ENCODE results near the gene DYNC2I2. TPM values are rescaled to one million over a fixed set of nuclear protein-coding genes. Genes with fewer than 3 reads are reported as not detected.

DYNC2I2 gene
- total and polyA plus RNA-seq, 4 donors = 23.0 to 65.3 (median 63.0) TPM

DNA sequence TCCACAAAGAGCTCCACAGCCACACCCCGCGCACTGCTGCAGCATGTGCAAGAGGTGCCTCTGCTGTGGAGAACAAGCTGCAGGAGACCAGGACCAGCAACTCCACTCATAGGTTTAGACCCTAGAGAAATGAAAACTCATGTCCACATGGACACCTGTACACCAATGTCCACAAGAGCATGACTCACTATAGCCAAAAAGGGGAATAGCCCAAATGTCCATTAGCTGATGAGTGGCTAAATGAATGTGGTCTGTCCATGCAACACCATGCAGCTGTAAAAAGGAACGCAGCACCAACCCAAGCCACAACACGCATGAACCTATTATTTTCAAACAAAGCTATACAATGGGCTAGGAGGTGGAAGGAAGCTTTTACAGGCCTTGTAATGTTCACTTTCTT lies 18.1 kb downstream of the DYNC2I2 start:
- WGBS (ENCODE audit: insufficient coverage) = 96% methylated on average over 2 of the region's 4 CpGs
- no peaks in the 10 kb centered on the region for H3K27me3 ChIP-seq (ENCODE audit: control insufficient read depth, insufficient read depth, low read length)
- peaks cover 63% of the 10 kb centered on the region for H3K36me3 ChIP-seq (ENCODE audit: control insufficient read depth, insufficient read depth, low read length)
- no peaks in the 10 kb centered on the region for H3K9me3 ChIP-seq (ENCODE audit: control insufficient read depth, insufficient read depth, low read length)
- DNase-seq (ENCODE audit: low read depth in 4 of 6, low spot score in 6 of 6) = no peak
- no peak overlapping the region for H3K27ac ChIP-seq (ENCODE audit: low read depth, low read length)
- H3K4me1 ChIP-seq (ENCODE audit: control insufficient read depth, insufficient read depth, low read length) = peaks cover 19% of the 10 kb centered on the region
- H3K4me3 ChIP-seq (ENCODE audit: low read depth, low read length) = no peak overlapping the region

DNA sequence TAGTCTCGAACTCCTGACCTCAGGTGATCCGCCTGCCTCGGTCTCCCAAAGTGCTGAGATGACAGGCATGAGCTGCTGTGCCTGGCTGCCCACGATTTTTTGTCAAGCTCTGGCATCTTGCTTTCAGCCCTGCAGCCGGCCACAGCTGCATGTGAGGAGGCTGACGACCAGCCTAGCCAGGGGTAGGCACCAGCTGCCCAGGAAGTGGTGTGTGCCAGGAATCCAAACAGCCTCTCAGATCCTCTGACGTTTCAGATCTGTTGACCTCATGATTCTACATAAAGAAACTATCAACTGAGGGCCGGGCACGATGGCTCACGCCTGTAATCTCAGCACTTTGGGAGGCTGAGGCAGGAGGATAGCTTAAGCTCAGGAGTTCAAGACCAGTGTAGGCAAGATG lies 19.0 kb downstream of the DYNC2I2 start:
- Histone ChIP-seq H3K4me1 (ENCODE audit: control insufficient read depth, insufficient read depth, low read length) (peaks cover 19% of the 10 kb centered on the region), H3K36me3 (ENCODE audit: control insufficient read depth, insufficient read depth, low read length) (peaks cover 71% of the 10 kb centered on the region), H3K27ac (ENCODE audit: low read depth, low read length) (no peak overlapping the region), H3K9me3 (ENCODE audit: control insufficient read depth, insufficient read depth, low read length) (no peaks in the 10 kb centered on the region), H3K27me3 (ENCODE audit: control insufficient read depth, insufficient read depth, low read length) (no peaks in the 10 kb centered on the region), H3K4me3 (ENCODE audit: low read depth, low read length) (no peak overlapping the region)
- 81% methylated on average over 5 of the region's 10 CpGs for WGBS (ENCODE audit: insufficient coverage)
- DNase-seq (ENCODE audit: low read depth in 4 of 6, low spot score in 6 of 6) = no peak

DNA sequence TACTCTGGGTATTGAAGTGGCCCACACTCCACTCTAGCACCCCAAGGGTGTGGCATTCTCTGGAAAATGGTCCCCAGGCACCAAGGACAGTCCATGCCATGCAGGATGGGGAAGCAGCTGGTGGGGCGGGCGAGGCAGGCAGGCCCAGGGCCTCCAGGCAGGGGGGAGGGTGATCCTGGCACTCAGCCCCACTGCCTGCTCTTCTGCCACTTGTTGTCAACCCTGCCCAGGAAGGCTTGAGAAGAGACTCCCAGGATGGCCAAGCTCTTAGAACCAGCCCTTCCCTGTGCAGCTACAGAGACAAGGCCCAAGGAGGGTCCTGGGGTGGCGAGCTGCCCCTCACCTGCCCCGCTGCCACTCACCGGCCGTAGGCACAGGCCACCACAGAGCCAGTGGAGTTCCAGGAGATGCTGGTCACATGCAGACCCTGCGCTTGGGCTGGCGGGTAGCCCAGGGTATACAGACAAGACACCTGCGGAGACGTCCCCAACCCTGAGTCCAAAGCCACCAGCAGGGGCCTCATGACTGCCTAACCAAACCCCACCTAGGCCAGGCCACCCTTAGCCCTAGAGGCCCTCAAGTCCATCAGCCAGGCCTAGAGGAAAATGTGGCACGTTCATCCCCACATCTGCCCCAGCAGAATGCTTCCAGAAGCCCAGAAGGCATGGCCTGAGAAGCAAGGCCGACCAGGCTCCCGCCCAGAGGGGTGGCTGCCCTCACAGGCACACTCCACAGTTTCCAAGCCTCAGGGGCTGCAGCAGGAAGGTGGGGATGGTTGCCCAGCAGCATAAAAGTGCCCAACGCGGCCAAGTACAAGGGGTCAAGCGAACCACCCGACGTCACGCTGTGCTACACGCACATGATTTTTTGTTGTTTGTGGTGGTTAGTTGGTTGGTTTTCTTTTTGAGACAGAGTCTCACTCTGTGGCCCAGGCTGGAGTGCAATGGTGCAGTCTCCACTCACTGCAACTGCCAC lies 19.8 kb downstream of the DYNC2I2 start:
- peaks cover 19% of the 10 kb centered on the region for H3K4me1 ChIP-seq (ENCODE audit: control insufficient read depth, insufficient read depth, low read length)
- H3K27ac ChIP-seq (ENCODE audit: low read depth, low read length) = no peak overlapping the region
- H3K27me3 ChIP-seq (ENCODE audit: control insufficient read depth, insufficient read depth, low read length) = no peaks in the 10 kb centered on the region
- no peaks in the 10 kb centered on the region for H3K9me3 ChIP-seq (ENCODE audit: control insufficient read depth, insufficient read depth, low read length)
- 82% methylated on average over 20 of the region's 20 CpGs for WGBS (ENCODE audit: insufficient coverage)
- peaks cover 79% of the 10 kb centered on the region for H3K36me3 ChIP-seq (ENCODE audit: control insufficient read depth, insufficient read depth, low read length)
- no peak for DNase-seq (ENCODE audit: low read depth in 4 of 6, low spot score in 6 of 6)
- H3K4me3 ChIP-seq (ENCODE audit: low read depth, low read length) = no peak overlapping the region

DNA sequence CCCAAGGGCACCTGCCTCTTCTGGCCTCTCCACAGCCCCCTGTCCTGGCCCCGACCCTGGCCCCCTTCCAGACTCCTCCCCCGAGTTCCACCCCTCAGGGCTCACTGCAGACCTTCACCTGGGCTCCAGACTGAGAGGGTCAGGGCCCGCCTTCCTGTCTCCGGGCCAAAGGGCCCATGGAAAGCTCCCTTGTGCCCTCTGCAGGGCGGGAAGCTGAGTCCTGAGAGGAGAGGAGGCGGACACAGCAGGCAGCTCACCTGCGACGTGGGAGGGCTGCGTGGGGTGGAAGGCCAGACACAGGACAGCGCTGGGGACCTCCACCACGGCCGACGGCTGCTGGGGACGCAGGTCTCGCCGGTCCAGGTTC lies 20.6 kb downstream of the DYNC2I2 start:
- DNase-seq (ENCODE audit: low read depth in 4 of 6, low spot score in 6 of 6) = no peak
- Histone ChIP-seq H3K4me1 (ENCODE audit: control insufficient read depth, insufficient read depth, low read length) (peaks cover 19% of the 10 kb centered on the region), H3K9me3 (ENCODE audit: control insufficient read depth, insufficient read depth, low read length) (no peaks in the 10 kb centered on the region), H3K4me3 (ENCODE audit: low read depth, low read length) (no peak overlapping the region), H3K36me3 (ENCODE audit: control insufficient read depth, insufficient read depth, low read length) (peaks cover 81% of the 10 kb centered on the region), H3K27ac (ENCODE audit: low read depth, low read length) (peak overlapping the region; percentile 25), H3K27me3 (ENCODE audit: control insufficient read depth, insufficient read depth, low read length) (no peaks in the 10 kb centered on the region)
- WGBS (ENCODE audit: insufficient coverage) = 78% methylated on average over 16 of the region's 16 CpGs

DNA sequence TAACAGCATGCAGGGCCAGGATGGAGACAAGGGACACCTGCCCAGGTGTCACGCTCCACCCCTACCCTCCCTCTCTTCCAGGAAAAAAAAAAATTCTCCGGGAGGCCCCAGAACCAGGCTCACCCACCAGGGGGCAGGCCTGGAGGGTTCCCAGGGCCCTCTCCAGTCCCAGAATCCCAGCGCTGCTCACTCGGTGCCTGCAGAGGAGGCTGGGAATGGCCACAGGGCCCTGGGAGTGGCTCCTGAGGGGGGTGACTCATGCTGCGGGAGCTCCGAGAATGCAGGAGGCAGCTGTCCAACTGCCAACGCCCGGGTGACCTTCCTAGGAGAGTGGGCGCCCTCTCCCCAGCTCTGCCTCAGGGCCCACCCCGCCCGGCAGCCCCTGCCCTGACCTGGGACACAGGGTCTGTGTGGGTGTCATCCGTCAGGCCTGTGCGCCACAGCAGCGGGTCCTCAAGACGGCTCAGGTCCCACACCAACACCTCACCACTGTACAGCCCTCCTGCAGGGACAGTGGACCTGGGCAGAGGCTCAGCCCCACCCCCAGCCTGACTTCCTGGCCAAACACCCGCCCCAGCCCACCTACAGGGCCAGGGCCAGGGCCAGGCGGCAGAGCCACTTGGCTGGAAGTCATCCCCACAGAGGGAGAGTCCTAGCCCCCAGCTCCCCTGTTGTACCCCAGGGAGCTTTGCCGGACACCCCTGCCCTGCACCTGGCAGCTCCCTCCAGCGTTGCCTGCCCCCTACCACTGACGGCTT lies 21.2 kb downstream of the DYNC2I2 start:
- WGBS (ENCODE audit: insufficient coverage) = 57% methylated on average over 20 of the region's 20 CpGs
- H3K36me3 ChIP-seq (ENCODE audit: control insufficient read depth, insufficient read depth, low read length) = peaks cover 81% of the 10 kb centered on the region

DNA sequence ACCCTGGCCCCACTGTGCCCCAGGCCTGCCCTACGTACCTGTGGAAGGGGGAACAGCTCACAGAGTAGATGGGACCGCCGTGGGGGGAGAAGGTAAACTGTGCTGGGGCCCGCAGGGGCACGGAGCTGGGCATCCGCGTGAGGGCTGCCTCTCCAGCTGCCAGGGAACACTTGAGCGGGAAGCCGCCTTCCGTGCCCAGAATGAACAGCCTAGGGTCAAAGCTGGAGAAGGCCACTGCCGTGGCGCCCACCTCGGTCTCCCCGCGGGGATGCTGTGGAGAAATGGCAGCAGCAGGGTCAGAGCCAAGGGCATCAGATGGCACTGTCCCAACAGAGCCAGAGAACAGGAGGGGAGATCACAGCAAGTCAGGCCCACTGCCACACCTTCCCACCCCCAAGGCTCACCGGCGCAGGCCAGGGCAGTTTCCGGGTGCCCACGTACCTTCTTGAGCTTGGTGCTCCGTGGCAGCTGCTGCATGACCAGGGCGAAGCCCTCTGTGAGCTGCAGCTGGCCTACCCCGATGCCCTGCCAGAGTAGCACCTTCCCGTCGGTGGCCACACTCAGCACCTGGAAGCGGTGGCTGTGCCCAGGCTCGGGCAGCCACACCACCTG lies 21.9 kb downstream of the DYNC2I2 start:
- H3K36me3 ChIP-seq (ENCODE audit: control insufficient read depth, insufficient read depth, low read length) = peaks cover 83% of the 10 kb centered on the region
- DNase-seq (ENCODE audit: low read depth in 4 of 6, low spot score in 6 of 6) = no peak
- H3K4me3 ChIP-seq (ENCODE audit: low read depth, low read length) = no peak overlapping the region
- H3K9me3 ChIP-seq (ENCODE audit: control insufficient read depth, insufficient read depth, low read length) = no peaks in the 10 kb centered on the region
- WGBS (ENCODE audit: insufficient coverage) = 82% methylated on average over 25 of the region's 26 CpGs
- H3K4me1 ChIP-seq (ENCODE audit: control insufficient read depth, insufficient read depth, low read length) = peaks cover 19% of the 10 kb centered on the region
- H3K27me3 ChIP-seq (ENCODE audit: control insufficient read depth, insufficient read depth, low read length) = no peaks in the 10 kb centered on the region
- H3K27ac ChIP-seq (ENCODE audit: low read depth, low read length) = peak overlapping the region; percentile 40

More for the DNA sequence above, 21.2 kb downstream of the DYNC2I2 start:
- no peaks in the 10 kb centered on the region for H3K27me3 ChIP-seq (ENCODE audit: control insufficient read depth, insufficient read depth, low read length)
- peak overlapping the region; percentile 40 for H3K27ac ChIP-seq (ENCODE audit: low read depth, low read length)
- peaks cover 19% of the 10 kb centered on the region for H3K4me1 ChIP-seq (ENCODE audit: control insufficient read depth, insufficient read depth, low read length)
- H3K9me3 ChIP-seq (ENCODE audit: control insufficient read depth, insufficient read depth, low read length) = no peaks in the 10 kb centered on the region
- no peak for DNase-seq (ENCODE audit: low read depth in 4 of 6, low spot score in 6 of 6)
- no peak overlapping the region for H3K4me3 ChIP-seq (ENCODE audit: low read depth, low read length)

DNA sequence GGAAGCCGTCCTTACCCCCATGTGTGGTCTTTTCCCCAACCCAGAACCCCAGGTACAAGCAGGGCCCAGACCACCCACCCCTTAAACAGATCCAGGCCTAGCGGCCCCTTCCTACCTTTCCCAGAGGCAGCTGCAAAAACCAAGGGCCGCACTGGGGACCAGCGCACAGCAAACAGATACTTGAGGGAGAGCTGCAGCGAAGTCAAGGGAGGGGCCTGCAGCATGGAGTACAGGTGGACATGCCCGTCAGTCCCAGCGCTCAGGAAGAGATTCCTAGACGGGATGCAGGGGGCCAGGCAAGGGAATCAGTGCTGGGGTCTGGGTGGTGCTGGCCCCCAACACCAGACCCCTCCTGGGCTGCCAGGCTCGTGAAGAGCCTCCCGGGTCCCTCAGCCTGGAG lies 22.5 kb downstream of the DYNC2I2 start:
- 85% methylated on average over 8 of the region's 10 CpGs for WGBS (ENCODE audit: insufficient coverage)
- Histone ChIP-seq H3K9me3 (ENCODE audit: control insufficient read depth, insufficient read depth, low read length) (no peaks in the 10 kb centered on the region), H3K36me3 (ENCODE audit: control insufficient read depth, insufficient read depth, low read length) (peaks cover 89% of the 10 kb centered on the region), H3K27ac (ENCODE audit: low read depth, low read length) (no peak overlapping the region), H3K4me1 (ENCODE audit: control insufficient read depth, insufficient read depth, low read length) (peaks cover 19% of the 10 kb centered on the region), H3K27me3 (ENCODE audit: control insufficient read depth, insufficient read depth, low read length) (no peaks in the 10 kb centered on the region), H3K4me3 (ENCODE audit: low read depth, low read length) (no peak overlapping the region)
- no peak for DNase-seq (ENCODE audit: low read depth in 4 of 6, low spot score in 6 of 6)

DNA sequence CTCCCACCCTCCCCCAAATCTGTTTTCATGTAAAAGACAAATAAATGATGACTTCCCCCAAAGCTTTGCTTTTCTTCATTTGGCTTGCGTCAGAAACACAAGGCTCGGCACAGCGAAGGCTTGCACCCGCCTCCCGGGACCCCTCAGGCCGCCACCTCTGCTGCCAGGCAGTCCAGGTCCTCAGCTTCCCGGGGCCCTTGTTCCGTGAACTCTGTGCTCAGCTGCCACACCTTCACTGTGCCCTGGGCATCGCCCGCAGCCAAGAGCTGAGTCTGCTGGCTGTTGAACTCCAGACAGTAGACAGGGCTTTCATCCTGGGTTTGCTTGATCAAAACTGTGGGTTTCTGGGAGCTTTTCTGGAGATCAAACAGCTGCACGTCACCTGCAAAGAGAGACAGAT lies 23.0 kb downstream of the DYNC2I2 start:
- Histone ChIP-seq H3K4me3 (ENCODE audit: low read depth, low read length) (no peak overlapping the region), H3K27ac (ENCODE audit: low read depth, low read length) (no peak overlapping the region)
- 84% methylated on average over 7 of the region's 11 CpGs for WGBS (ENCODE audit: insufficient coverage)

DNA sequence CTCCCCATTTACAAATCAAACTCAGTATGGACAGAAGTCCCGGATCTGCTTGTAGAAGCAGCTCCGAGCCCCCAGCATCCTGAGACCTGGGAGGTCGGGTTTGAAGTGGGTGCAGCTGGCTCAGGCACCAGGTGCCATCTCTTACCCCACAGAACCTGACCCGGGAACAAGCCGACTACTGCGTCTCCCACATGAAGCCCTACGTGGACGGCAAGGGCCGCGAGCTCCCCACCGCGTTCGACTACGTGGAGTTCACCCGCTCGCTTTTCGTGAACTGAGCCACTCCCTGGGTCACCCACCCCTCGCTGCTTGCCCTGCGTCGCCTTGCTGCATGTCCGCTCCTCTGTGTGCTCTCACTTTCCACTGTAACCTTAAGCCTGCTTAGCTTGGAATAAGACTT lies 23.6 kb downstream of the DYNC2I2 start:
- no peak overlapping the region for H3K27ac ChIP-seq (ENCODE audit: low read depth, low read length)
- 91% methylated on average over 21 of the region's 21 CpGs for WGBS (ENCODE audit: insufficient coverage)
- H3K36me3 ChIP-seq (ENCODE audit: control insufficient read depth, insufficient read depth, low read length) = peaks cover 100% of the 10 kb centered on the region
- no peaks in the 10 kb centered on the region for H3K27me3 ChIP-seq (ENCODE audit: control insufficient read depth, insufficient read depth, low read length)
- no peak for DNase-seq (ENCODE audit: low read depth in 4 of 6, low spot score in 6 of 6)
- H3K9me3 ChIP-seq (ENCODE audit: control insufficient read depth, insufficient read depth, low read length) = no peaks in the 10 kb centered on the region
- H3K4me3 ChIP-seq (ENCODE audit: low read depth, low read length) = no peak overlapping the region
- peaks cover 25% of the 10 kb centered on the region for H3K4me1 ChIP-seq (ENCODE audit: control insufficient read depth, insufficient read depth, low read length)

More for the DNA sequence above, 23.0 kb downstream of the DYNC2I2 start:
- Histone ChIP-seq H3K27me3 (ENCODE audit: control insufficient read depth, insufficient read depth, low read length) (no peaks in the 10 kb centered on the region), H3K36me3 (ENCODE audit: control insufficient read depth, insufficient read depth, low read length) (peaks cover 94% of the 10 kb centered on the region), H3K4me1 (ENCODE audit: control insufficient read depth, insufficient read depth, low read length) (peaks cover 20% of the 10 kb centered on the region), H3K9me3 (ENCODE audit: control insufficient read depth, insufficient read depth, low read length) (no peaks in the 10 kb centered on the region)
- DNase-seq (ENCODE audit: low read depth in 4 of 6, low spot score in 6 of 6) = no peak

Measured in spinal cord (tissue), 10 donors.